HEK293 (cell line): ENCODE measurements around the gene MME.

Source experiments
- CTCF ChIP-seq: fragments of 450-650 bp; formaldehyde crosslinking; IDR thresholded peaks from 2 replicates; pipeline ENCODE4 v1.5.1; 2016; ENCODE audit warnings: missing biosample characterization, missing genetic modification characterization
- PRDM10 ChIP-seq: fragments of 450-650 bp; formaldehyde crosslinking; IDR thresholded peaks from 2 replicates; pipeline ENCODE4 v1.5.1; 2016; ENCODE audit warnings: missing biosample characterization, missing genetic modification characterization
- ZBTB26 ChIP-seq: fragments of 450-650 bp; formaldehyde crosslinking; optimal IDR thresholded peaks from 2 replicates; pipeline ENCODE3; 2016; ENCODE audit warnings: missing biosample characterization, mild to moderate bottlenecking, missing genetic modification characterization
- ZNF121 ChIP-seq: fragments of 450-650 bp; formaldehyde crosslinking; IDR thresholded peaks from 2 replicates; pipeline ENCODE4 v1.5.1; 2016; ENCODE audit warnings: missing biosample characterization, missing genetic modification characterization
- ZNF423 ChIP-seq: fragments of 450-650 bp; formaldehyde crosslinking; IDR thresholded peaks from 2 replicates; pipeline ENCODE4 v1.5.1; 2016; ENCODE audit warnings: missing biosample characterization, missing genetic modification characterization
- ZNF510 ChIP-seq: fragments of 450-650 bp; formaldehyde crosslinking; IDR thresholded peaks from 2 replicates; pipeline ENCODE4 v1.5.1; 2018; ENCODE audit warnings: mild to moderate bottlenecking, missing genetic modification characterization, missing biosample characterization; ENCODE audit not compliant: insufficient replicate concordance
- ZNF621 ChIP-seq: fragments of 450-650 bp; formaldehyde crosslinking; IDR thresholded peaks from 2 replicates; pipeline ENCODE4 v1.5.1; 2017; ENCODE audit warnings: missing biosample characterization, missing genetic modification characterization

- TF ChIP-seq ZNF621 (tag by site-specific recombination), result no peak
- TF ChIP-seq CTCF (tag by site-specific recombination), result no peak
- TF ChIP-seq ZNF423 (tag by site-specific recombination), result no peak
- no peak for TF ChIP-seq ZBTB26
- TF ChIP-seq PRDM10 (tag by site-specific recombination), result no peak
- no peak for TF ChIP-seq ZNF510 (tag by site-specific recombination)
- no peak for TF ChIP-seq ZNF121
Measured at GRCh38 chr3:155208183-155208800, 128.2 kb downstream of the MME start.
